HCT116 (cell line): ENCODE measurements around the gene DLG2. TPM values are rescaled to one million over a fixed set of nuclear protein-coding genes. Genes with fewer than 3 reads are reported as not detected.

ENCODE experiments used
- ATAC-seq: fragments of 200-7000 bp; cut with Tn5 transposase; 2 replicates; pipeline ENCODE4 v1.9.1; 2020; ENCODE audit warnings: mild to moderate bottlenecking, moderate library complexity
- BruUV-seq: library from RNA; stranded (reverse); fragments of 400-500 nt; replicated peaks from 2 replicates; lab custom pipeline; 2021; lab: Mats Ljungman, UMichigan
- CTCF ChIA-PET: fragments of 300-600 bp; sonication (Branson Sonifier 250); formaldehyde crosslinking; loops from one replicate; lab custom pipeline; 2021; ENCODE audit warnings: antibody characterized with exemption; lab: Charles Lee
- POLR2A ChIA-PET: fragments of 300-600, 350-600 bp; sonication (Branson Sonifier 250); formaldehyde crosslinking; loops from one replicate; lab custom pipeline; 2021; ENCODE audit warnings: antibody characterized with exemption; lab: Charles Lee
- RAD21 ChIA-PET, 2 experiments: fragments of 300-600 bp; sonication (Branson Sonifier 250); formaldehyde crosslinking; loops; one replicate each; lab custom pipeline; 2023; ENCODE audit warnings: low total read pairs in 2 of 2; ENCODE audit not compliant: uncharacterized antibody in 2 of 2, unreplicated experiment in 2 of 2, low non-redundant PET in 1 of 2; lab: Charles Lee
- DNase-seq: peaks from one replicate; pipeline ENCODE4 v3.0.0-alpha.2; 2010; ENCODE audit warnings: low read depth, low spot score
- H2AFZ ChIP-seq: fragments of 200-600 bp; shearing (Covaris generic), sonication (generic); 2 replicates; pipeline ENCODE4 v1.6.1; 2017; ENCODE audit warnings: low read depth, mixed run types, mixed read lengths, antibody characterized with exemption, low read length; ENCODE audit not compliant: poor library complexity, severe bottlenecking
- H3K27ac ChIP-seq: 2 replicates; pipeline ENCODE4 v1.5.1; 2012; ENCODE audit warnings: low read depth, low read length
- H3K27me3 ChIP-seq: fragments of 200-600 bp; sonication (generic); 2 replicates; pipeline ENCODE4 v1.6.1; 2016; ENCODE audit warnings: mixed run types, low read length, mixed read lengths; ENCODE audit not compliant: insufficient read depth
- H3K36me3 ChIP-seq, 2 experiments: fragments of 200-500 bp in 1 of 2; fragments of 200-600 bp in 1 of 2; sonication (Bioruptor generic) in 1 of 2; sonication (generic) in 1 of 2; 2 replicates each; pipeline versions ENCODE4 v1.5.1 to v1.6.1; 2014 to 2016; ENCODE audit warnings: low read length in 2 of 2, inconsistent platforms in 1 of 2, mixed read lengths in 1 of 2, mixed run types in 1 of 2; ENCODE audit not compliant: insufficient read depth in 2 of 2, control insufficient read depth in 1 of 2
- H3K4me1 ChIP-seq, 2 experiments: fragments of 200-600 bp in 1 of 2; sonication (generic) in 1 of 2; 2 replicates each; pipeline versions ENCODE4 v1.5.1 to v1.6.1; 2012 to 2017; ENCODE audit warnings: low read length in 2 of 2, inconsistent platforms in 1 of 2, mild to moderate bottlenecking in 1 of 2, mixed read lengths in 1 of 2, mixed run types in 1 of 2, moderate library complexity in 1 of 2; ENCODE audit not compliant: insufficient read depth in 2 of 2, control insufficient read depth in 1 of 2
- H3K4me2 ChIP-seq: fragments of 200-600 bp; sonication (generic); 2 replicates; pipeline ENCODE4 v1.6.1; 2017; ENCODE audit warnings: mixed run types, low read length, mixed read lengths
- H3K4me3 ChIP-seq, 2 experiments: fragments of 200-600 bp in 1 of 2; sonication (generic) in 1 of 2; replicated peaks in 1 of 2; 2 replicates each; pipeline ENCODE4 v1.5.1; 2011 to 2016; ENCODE audit warnings: low read length in 2 of 2, control low read depth in 1 of 2, low read depth in 1 of 2, mild to moderate bottlenecking in 1 of 2, mixed read lengths in 1 of 2, mixed run types in 1 of 2
- H3K79me2 ChIP-seq: fragments of 200-600 bp; sonication (generic); 2 replicates; pipeline ENCODE4 v1.6.1; 2017; ENCODE audit warnings: mild to moderate bottlenecking, mixed run types, low read length, moderate library complexity, mixed read lengths; ENCODE audit not compliant: insufficient read depth
- H3K9ac ChIP-seq: fragments of 200-600 bp; sonication (generic); 2 replicates; pipeline ENCODE4 v1.6.1; 2016; ENCODE audit warnings: low read length, mixed read lengths
- H3K9me2 ChIP-seq: fragments of 200-600 bp; sonication (generic), shearing (Covaris generic); 2 replicates; pipeline ENCODE4 v1.6.1; 2017; ENCODE audit warnings: mixed run types, mild to moderate bottlenecking, moderate library complexity; ENCODE audit not compliant: insufficient read depth
- H3K9me3 ChIP-seq, 2 experiments: fragments of 200-500 bp in 1 of 2; fragments of 200-600 bp in 1 of 2; sonication (Bioruptor generic) in 1 of 2; sonication (generic) in 1 of 2; 2 replicates each; pipeline ENCODE4 v1.6.1; 2014 to 2017; ENCODE audit warnings: low read length in 2 of 2, mixed read lengths in 2 of 2, inconsistent platforms in 1 of 2, low read depth in 1 of 2, mild to moderate bottlenecking in 1 of 2, mixed run types in 1 of 2, moderate library complexity in 1 of 2; ENCODE audit not compliant: control insufficient read depth in 1 of 2, insufficient read depth in 1 of 2
- H4K20me1 ChIP-seq: fragments of 200-600 bp; sonication (generic), shearing (Covaris generic); 2 replicates; pipeline ENCODE4 v1.6.1; 2017; ENCODE audit warnings: mixed run types, mild to moderate bottlenecking, moderate library complexity; ENCODE audit not compliant: insufficient read depth
- CEBPB ChIP-seq: IDR thresholded peaks from 2 replicates; pipeline ENCODE4 v1.6.1; 2012; ENCODE audit warnings: low read depth
- EGR1 ChIP-seq: IDR thresholded peaks from 2 replicates; pipeline ENCODE4 v1.6.1; 2012; ENCODE audit warnings: low read depth
- ELF1 ChIP-seq: IDR thresholded peaks from 2 replicates; pipeline ENCODE4 v1.6.1; 2012; ENCODE audit warnings: low read depth, borderline replicate concordance
- EZH2 ChIP-seq: fragments of 200-600 bp; sonication (generic); IDR thresholded peaks from 2 replicates; pipeline ENCODE4 v1.6.1; 2017; ENCODE audit warnings: antibody characterized with exemption, mixed run types
- EZH2phosphoT487 ChIP-seq: fragments of 200-600 bp; IDR thresholded peaks from 2 replicates; pipeline ENCODE4 v1.6.1; 2018; ENCODE audit warnings: antibody characterized with exemption, borderline replicate concordance
- FOSL1 ChIP-seq: IDR thresholded peaks from 2 replicates; pipeline ENCODE4 v1.6.1; 2012; ENCODE audit warnings: low read depth
- JUND ChIP-seq: IDR thresholded peaks from 2 replicates; pipeline ENCODE4 v1.6.1; 2012
- POLR2A ChIP-seq: IDR thresholded peaks from 2 replicates; pipeline ENCODE4 v1.7.0; 2011; ENCODE audit warnings: borderline replicate concordance; ENCODE audit not compliant: insufficient read depth, insufficient read length; ENCODE audit errors: extremely low read depth
- POLR2AphosphoS5 ChIP-seq: IDR thresholded peaks from 2 replicates; pipeline ENCODE4 v1.6.1; 2011; ENCODE audit warnings: mild to moderate bottlenecking, low read depth, low read length, moderate library complexity
- SIN3A ChIP-seq: IDR thresholded peaks from 2 replicates; pipeline ENCODE4 v1.6.1; 2012; ENCODE audit warnings: low read depth
- SP1 ChIP-seq: IDR thresholded peaks from 2 replicates; pipeline ENCODE4 v1.6.1; 2012; ENCODE audit warnings: low read depth
- TCF7L2 ChIP-seq: IDR thresholded peaks from 2 replicates; pipeline ENCODE4 v1.7.0; 2011; ENCODE audit warnings: borderline replicate concordance, inconsistent platforms; ENCODE audit not compliant: insufficient read depth, insufficient read length; ENCODE audit errors: extremely low read depth
- YY1 ChIP-seq: IDR thresholded peaks from 2 replicates; pipeline ENCODE4 v1.6.1; 2011; ENCODE audit warnings: low read length, low read depth, moderate library complexity, mild to moderate bottlenecking; ENCODE audit not compliant: insufficient replicate concordance; ENCODE audit errors: extremely low read depth
- ZFX ChIP-seq: fragments of 450-650 bp; IDR thresholded peaks from 2 replicates; pipeline ENCODE4 v1.6.1; 2017
- ZNF274 ChIP-seq: fragments of 200-500 bp; sonication (Bioruptor generic); IDR thresholded peaks from 2 replicates; pipeline ENCODE4 v1.6.1; 2014; ENCODE audit warnings: mild to moderate bottlenecking, low read depth, low read length, inconsistent platforms
- intact Hi-C: fragments of 100-400 bp; cut with micrococcal nuclease; formaldehyde crosslinking; loops from 2 replicates; pipeline ENCODE4 v1.10.0; 2022
- total RNA-seq: library from RNA; stranded (reverse); gene quantifications from one replicate; pipeline ENCODE4 v1.2.1, GENCODE V29; 2021; ENCODE audit not compliant: unreplicated experiment
- TF ChIP-seq, protein P1 (sequence below), 3 experiments: fragments of 200-600 bp in 1 of 3; sonication (generic) in 1 of 3; IDR thresholded peaks in 2 of 3; conservative IDR thresholded peaks in 1 of 3; 2 replicates each; pipeline ENCODE4 v1.5.1; 2012 to 2017; ENCODE audit warnings: low read depth in 2 of 3, low read length in 2 of 3, antibody characterized with exemption in 1 of 3, borderline replicate concordance in 1 of 3, control low read depth in 1 of 3, mild to moderate bottlenecking in 1 of 3, mixed read lengths in 1 of 3, mixed run types in 1 of 3, moderate library complexity in 1 of 3; ENCODE audit not compliant: insufficient read depth in 1 of 3
- TF ChIP-seq, protein P2 (sequence below): IDR thresholded peaks from 2 replicates; pipeline ENCODE4 v1.6.1; 2012
- TF ChIP-seq, protein P3 (sequence below): IDR thresholded peaks from 2 replicates; pipeline ENCODE4 v1.6.1; 2012; ENCODE audit warnings: low read depth
- TF ChIP-seq, protein P4 (sequence below): IDR thresholded peaks from 2 replicates; pipeline ENCODE4 v1.6.1; 2011; ENCODE audit warnings: mild to moderate bottlenecking, low read length, moderate library complexity; ENCODE audit not compliant: insufficient replicate concordance; ENCODE audit errors: extremely low read depth
- TF ChIP-seq, protein P5 (sequence below): IDR thresholded peaks from 2 replicates; pipeline ENCODE4 v1.6.1; 2012

Gene DLG2
- total RNA-seq, 1 experiment from 2014 or later = 2.4 TPM

DNA sequence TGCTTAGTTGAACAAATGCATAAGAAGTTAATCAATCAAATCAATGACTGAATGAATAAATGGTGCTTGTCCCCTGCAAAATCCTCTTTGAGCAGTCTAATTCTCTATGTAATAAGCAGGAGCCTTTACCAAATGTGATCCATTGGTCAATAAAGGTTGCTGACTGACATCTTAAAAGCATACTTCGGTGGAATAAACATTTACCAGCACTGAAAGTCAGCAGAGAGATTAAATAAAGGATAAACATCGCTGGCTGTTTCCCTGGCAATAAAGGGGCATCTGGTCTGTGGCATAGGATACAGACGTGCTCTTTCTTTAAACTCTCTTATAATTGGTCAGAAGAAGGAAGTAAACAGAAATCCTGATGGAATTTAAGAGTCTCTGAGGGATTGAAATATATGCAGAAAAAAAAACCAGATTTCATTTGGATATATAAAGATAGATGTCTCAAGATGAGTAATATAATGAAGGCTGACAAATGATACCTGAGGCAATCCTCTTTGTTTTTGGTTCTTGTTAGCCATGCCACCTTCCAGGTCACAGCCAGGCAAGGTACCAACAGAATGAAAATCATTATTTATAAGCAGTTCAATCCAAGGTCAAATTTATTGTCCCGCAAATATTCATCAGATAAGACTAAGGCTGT, 1762.6 kb downstream of the DLG2 start:
- no peak overlapping the region for H3K27ac ChIP-seq
- CTCF ChIA-PET = no interaction called here
- H3K4me3 ChIP-seq = no peak overlapping the region
- H3K9me2 ChIP-seq = no peaks in the 10 kb centered on the region
- no TSS peak for BruUV-seq
- no peaks in the 10 kb centered on the region for H4K20me1 ChIP-seq
- no peak overlapping the region for H3K9ac ChIP-seq
- no peak overlapping the region for H2AFZ ChIP-seq
- 0 out of 2 replicates have a peak, but pooled peaks cover 7% of the 10 kb centered on the region for H3K27me3 ChIP-seq
- no peak for TF ChIP-seq FOSL1
- no peak for TF ChIP-seq POLR2A
- TF ChIP-seq ELF1 = no peak
- no peak for TF ChIP-seq CEBPB
- TF ChIP-seq, protein P1, sequence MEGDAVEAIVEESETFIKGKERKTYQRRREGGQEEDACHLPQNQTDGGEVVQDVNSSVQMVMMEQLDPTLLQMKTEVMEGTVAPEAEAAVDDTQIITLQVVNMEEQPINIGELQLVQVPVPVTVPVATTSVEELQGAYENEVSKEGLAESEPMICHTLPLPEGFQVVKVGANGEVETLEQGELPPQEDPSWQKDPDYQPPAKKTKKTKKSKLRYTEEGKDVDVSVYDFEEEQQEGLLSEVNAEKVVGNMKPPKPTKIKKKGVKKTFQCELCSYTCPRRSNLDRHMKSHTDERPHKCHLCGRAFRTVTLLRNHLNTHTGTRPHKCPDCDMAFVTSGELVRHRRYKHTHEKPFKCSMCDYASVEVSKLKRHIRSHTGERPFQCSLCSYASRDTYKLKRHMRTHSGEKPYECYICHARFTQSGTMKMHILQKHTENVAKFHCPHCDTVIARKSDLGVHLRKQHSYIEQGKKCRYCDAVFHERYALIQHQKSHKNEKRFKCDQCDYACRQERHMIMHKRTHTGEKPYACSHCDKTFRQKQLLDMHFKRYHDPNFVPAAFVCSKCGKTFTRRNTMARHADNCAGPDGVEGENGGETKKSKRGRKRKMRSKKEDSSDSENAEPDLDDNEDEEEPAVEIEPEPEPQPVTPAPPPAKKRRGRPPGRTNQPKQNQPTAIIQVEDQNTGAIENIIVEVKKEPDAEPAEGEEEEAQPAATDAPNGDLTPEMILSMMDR (IDR thresholded peaks at IDR 0.05 in 2 of 3, conservative IDR thresholded peaks at IDR 0.05 in 1 of 3; ENCODE audit: borderline replicate concordance in 1 of 3, insufficient read depth in 1 of 3, low read depth in 2 of 3, low read length in 2 of 3) = no peak
- no peak for TF ChIP-seq JUND
- TF ChIP-seq SP1 = no peak
- no peak for TF ChIP-seq YY1
- TF ChIP-seq, protein P2, sequence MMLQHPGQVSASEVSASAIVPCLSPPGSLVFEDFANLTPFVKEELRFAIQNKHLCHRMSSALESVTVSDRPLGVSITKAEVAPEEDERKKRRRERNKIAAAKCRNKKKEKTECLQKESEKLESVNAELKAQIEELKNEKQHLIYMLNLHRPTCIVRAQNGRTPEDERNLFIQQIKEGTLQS = no peak
- no peak for TF ChIP-seq ZFX
- TF ChIP-seq, protein P3, sequence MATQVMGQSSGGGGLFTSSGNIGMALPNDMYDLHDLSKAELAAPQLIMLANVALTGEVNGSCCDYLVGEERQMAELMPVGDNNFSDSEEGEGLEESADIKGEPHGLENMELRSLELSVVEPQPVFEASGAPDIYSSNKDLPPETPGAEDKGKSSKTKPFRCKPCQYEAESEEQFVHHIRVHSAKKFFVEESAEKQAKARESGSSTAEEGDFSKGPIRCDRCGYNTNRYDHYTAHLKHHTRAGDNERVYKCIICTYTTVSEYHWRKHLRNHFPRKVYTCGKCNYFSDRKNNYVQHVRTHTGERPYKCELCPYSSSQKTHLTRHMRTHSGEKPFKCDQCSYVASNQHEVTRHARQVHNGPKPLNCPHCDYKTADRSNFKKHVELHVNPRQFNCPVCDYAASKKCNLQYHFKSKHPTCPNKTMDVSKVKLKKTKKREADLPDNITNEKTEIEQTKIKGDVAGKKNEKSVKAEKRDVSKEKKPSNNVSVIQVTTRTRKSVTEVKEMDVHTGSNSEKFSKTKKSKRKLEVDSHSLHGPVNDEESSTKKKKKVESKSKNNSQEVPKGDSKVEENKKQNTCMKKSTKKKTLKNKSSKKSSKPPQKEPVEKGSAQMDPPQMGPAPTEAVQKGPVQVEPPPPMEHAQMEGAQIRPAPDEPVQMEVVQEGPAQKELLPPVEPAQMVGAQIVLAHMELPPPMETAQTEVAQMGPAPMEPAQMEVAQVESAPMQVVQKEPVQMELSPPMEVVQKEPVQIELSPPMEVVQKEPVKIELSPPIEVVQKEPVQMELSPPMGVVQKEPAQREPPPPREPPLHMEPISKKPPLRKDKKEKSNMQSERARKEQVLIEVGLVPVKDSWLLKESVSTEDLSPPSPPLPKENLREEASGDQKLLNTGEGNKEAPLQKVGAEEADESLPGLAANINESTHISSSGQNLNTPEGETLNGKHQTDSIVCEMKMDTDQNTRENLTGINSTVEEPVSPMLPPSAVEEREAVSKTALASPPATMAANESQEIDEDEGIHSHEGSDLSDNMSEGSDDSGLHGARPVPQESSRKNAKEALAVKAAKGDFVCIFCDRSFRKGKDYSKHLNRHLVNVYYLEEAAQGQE = no peak
- TF ChIP-seq, protein P4, sequence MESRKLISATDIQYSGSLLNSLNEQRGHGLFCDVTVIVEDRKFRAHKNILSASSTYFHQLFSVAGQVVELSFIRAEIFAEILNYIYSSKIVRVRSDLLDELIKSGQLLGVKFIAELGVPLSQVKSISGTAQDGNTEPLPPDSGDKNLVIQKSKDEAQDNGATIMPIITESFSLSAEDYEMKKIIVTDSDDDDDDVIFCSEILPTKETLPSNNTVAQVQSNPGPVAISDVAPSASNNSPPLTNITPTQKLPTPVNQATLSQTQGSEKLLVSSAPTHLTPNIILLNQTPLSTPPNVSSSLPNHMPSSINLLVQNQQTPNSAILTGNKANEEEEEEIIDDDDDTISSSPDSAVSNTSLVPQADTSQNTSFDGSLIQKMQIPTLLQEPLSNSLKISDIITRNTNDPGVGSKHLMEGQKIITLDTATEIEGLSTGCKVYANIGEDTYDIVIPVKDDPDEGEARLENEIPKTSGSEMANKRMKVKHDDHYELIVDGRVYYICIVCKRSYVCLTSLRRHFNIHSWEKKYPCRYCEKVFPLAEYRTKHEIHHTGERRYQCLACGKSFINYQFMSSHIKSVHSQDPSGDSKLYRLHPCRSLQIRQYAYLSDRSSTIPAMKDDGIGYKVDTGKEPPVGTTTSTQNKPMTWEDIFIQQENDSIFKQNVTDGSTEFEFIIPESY = no peak
- TF ChIP-seq, protein P5, sequence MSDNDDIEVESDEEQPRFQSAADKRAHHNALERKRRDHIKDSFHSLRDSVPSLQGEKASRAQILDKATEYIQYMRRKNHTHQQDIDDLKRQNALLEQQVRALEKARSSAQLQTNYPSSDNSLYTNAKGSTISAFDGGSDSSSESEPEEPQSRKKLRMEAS = no peak
- no peak for TF ChIP-seq POLR2AphosphoS5
- no peak for TF ChIP-seq ZNF274
- no peak for TF ChIP-seq EZH2
- no peak for TF ChIP-seq EZH2phosphoT487
- no peak for TF ChIP-seq EGR1
- no peak for TF ChIP-seq SIN3A
- no peak for TF ChIP-seq TCF7L2
- no peak overlapping the region for H3K4me2 ChIP-seq
- H3K9me3 ChIP-seq = no peaks in the 10 kb centered on the region
- RAD21 ChIA-PET = no interaction called here
- no peaks in the 10 kb centered on the region for H3K79me2 ChIP-seq
- H3K36me3 ChIP-seq = no peaks in the 10 kb centered on the region
- intact Hi-C loops = no loop called here
- H3K4me1 ChIP-seq = no peaks in the 10 kb centered on the region
- ATAC-seq (no peak), DNase-seq (no peak)
- POLR2A ChIA-PET = no interaction called here
